Stimulated activated naive CD8-positive, alpha-beta T cell treated with anti-CD3 and anti-CD28 coated beads, Interleukin-15, Interleukin-2, amounts not matched to agents 100 U/mL and 50 U/mL, for 24 hours (primary cell): Measurements from ENCODE around the gene LY6G6C.
A peak's percentile ranks its signal among the peaks of the same experiment; 100 is the strongest.
"Not testable (repeated sequence)": the region's sequence is repeated elsewhere in the genome, so short reads cannot be mapped to it uniquely, and the experiment has no call there.

Experiments used
- ATAC-seq: fragments of 150-1000 bp; cut with Tn5 transposase; one replicate; pipeline ENCODE4 v1.10.0; 2021
- DNase-seq: peaks from one replicate; pipeline ENCODE4 v3.0.0; 2021

The LY6G6C gene

DNA sequence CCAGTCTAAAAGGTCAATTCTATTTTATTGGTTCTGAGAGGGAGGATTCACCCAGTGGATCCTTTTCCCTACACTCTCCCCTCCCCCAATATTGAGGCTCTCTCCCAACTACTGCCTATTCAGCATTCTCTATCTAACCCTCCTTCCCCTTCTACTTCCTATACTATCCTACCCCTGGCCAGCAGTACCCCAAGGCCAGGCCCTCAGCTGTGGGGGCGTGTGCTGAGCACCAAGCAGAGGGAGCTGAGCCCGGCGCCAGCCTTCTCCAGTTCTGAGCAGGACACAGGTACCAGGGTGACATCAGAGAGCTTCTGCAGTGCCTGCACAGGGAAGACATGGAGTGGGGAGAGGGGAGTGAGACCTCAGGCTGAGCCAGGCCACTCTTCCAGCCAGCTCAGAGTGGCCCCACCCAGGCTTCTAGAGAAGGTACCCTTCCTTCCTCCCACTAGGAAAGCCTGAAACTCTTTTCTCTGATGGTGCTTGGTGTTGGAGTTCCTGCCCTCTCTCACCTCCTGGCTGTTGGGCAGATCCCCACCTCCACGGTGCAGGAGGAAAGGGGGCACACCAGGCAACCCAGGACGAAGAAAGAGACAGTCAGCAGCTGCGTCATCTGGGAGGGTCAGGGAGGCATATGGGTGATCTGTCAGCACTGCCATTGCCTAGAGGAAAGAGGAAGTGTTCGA lies 5.6 kb upstream of the LY6G6C start:
- DNase-seq (peak; percentile 45), ATAC-seq (peak; percentile 51)

DNA sequence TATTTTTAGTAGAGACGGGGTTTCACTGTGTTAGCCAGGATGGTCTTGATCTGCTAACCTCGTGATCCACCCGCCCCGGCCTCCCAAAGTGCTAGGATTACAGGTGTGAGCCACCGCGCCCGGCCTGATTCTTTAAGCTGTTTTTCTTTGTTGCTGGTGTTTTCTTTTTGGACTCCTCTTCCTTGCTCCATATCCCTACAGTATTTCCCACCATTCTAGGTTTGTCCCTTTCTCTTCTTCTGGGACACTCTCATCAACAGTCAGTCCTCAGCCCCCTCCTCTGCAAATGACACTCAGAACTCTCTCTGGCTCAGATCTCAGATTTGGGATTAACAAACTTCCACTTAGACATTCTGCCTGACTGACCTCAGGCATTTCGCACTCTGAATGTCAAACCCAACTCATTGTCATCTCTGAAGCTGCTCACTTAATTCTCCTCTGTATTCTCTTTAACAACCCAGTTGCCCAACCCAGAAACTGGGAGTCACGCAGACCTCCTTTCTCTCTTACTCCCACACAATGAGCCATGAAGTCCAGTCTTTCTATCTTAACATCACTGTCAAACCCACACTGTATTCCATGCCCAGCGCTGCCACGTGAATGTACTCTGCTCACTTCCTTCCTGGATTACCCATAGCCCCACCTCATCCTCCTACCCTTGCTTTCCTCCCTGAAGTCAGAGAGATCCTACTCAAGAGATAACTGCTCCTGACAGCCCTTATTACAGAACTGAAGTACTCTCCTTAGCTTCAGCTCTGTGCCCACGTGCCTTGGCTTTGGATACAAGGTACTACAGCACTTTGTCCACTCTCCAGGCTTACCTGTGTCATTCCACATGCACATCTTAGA lies 4.2 kb upstream of the LY6G6C start:
- no peak for ATAC-seq

GRCh38 chr6:31723980-31724691 lies 2.6 kb upstream of the LY6G6C start:
- DNase-seq (no peak), ATAC-seq (no peak)

More for the DNA sequence above, 4.2 kb upstream of the LY6G6C start:
- no peak for DNase-seq

- no peak for ATAC-seq
- no peak for DNase-seq
Measured at GRCh38 chr6:31723245-31723979, 1.9 kb upstream of the LY6G6C start, which contains the start of gene MPIG6B. MPIG6B (plus strand) TSS chr6:31723373; CDS start chr6:31723384, 11 bp downstream.

DNA sequence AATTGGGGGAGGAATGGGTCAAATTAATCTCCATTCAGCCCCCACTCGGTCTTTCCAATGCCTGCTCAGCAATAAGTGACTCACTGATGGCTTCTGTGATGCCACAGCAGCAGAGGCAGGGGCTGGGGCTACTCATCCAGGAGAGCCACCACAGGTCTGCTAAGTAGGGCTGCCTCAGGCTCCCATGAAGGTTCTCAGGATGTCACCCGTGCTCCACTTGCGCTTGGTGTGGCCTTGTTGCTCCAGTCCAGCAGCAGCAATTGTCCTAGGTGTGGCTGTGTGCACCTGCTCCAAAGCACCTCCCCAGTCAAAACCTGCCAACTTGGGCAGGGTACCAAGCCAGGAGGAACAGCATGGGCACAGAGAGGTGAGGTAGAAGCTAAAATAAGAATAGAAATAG lies 627 bp upstream of the LY6G6C start:
- DNase-seq (no peak), ATAC-seq (peak; percentile 37)

DNA sequence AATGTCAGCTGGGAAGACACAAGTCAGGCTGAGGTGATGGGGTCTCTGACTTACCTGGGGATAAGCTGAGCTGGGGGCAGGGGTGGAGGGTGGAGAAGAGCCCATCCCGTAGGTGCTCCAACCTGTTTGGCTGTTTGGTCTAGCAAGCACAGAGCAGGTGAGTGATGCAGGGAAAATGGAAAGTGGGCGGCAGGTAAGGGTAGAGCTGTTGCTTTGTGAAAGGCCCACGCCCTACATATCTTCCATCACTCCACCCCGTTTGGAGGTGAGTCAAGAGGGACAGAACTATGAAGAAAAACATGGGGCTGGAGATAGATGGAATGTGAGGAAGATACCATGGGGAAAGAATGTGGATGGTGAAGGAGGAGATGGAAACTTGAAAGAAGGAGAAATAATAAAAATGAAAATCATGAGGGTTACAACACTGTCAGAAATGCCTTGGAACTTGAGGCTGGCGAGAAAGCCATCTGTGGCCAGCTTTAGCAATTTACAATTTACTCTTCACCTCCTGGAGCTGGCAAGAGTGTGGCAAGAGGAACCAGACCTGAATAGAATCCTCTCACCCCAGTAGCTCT lies 1.3 kb downstream of the LY6G6C start:
- no peak for ATAC-seq

GRCh38 chr6:31719001-31719400 lies 2.5 kb downstream of the LY6G6C start:
- ATAC-seq (no peak), DNase-seq (no peak)

More for the DNA sequence above, 1.3 kb downstream of the LY6G6C start:
- no peak for DNase-seq

DNA sequence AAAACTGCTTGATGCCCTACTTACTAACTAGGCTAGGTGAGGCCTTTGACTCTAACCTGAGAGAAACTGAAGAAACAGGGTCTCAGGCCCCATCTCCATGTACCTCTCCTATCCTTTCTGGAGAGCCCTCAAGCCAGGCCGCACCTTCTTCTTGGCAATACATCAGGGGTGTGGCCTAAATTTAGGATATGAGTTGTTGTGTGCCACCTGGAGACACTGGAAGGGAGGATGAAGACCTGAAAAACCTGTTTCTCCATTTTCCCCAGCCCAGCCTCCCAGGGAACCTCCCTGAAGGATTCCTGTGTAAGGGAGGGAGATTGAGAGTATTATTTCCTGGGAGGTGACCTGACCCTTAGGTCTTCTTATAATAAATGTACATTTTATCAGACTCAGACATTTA lies 3.3 kb downstream of the LY6G6C start:
- ATAC-seq = no peak

GRCh38 chr6:31717499-31718222 lies 3.9 kb downstream of the LY6G6C start:
- ATAC-seq (no peak), DNase-seq (no peak)

More for the DNA sequence above, 3.3 kb downstream of the LY6G6C start:
- no peak for DNase-seq

DNA sequence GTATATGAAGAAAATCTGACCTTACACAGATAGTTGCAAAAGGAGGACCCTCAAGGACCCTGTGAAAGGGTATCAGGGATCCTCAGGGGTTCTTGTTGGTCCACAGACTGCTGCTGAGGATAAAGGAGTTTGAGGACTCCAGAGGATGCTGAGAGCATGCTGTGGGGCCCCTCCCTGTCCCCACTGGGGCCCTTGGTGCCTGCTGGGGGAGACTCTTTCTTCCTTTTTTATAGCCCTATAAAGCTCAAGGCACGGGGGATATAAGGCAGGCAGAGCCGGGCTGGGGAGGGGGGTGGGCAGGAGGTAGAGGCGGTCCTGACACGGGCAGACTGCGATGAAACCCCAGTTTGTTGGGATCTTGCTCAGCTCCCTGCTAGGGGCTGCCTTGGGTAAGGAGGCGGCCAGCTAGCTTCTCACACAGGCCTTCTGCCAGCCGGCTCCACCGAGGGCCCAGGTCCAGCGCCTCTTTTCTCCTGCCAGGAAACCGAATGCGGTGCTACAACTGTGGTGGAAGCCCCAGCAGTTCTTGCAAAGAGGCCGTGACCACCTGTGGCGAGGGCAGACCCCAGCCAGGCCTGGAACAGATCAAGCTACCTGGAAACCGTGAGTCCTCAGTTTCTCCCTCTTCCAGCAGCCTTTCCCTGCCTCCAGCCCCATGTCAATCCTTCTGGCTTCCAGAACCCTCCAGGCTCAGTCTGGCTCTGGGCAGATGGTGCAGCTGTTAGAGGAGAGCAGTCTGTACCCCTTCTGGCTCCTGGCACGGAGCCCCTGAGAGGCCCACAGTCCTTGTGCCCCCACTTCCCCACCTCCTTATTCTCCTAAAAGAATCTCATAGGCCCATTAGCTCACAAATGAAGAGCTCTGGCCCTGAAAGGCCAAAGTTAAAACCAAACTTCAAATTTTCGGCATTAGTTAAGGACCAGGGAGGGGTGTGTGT lies 6.3 kb downstream of the LY6G6C start, which contains the start of gene LY6G6D:
LY6G6D (plus strand) TSS at position 327 of the 937 bp plus-strand sequence; CDS start at position 335, 8 bp downstream.
- DNase-seq = no peak

DNA sequence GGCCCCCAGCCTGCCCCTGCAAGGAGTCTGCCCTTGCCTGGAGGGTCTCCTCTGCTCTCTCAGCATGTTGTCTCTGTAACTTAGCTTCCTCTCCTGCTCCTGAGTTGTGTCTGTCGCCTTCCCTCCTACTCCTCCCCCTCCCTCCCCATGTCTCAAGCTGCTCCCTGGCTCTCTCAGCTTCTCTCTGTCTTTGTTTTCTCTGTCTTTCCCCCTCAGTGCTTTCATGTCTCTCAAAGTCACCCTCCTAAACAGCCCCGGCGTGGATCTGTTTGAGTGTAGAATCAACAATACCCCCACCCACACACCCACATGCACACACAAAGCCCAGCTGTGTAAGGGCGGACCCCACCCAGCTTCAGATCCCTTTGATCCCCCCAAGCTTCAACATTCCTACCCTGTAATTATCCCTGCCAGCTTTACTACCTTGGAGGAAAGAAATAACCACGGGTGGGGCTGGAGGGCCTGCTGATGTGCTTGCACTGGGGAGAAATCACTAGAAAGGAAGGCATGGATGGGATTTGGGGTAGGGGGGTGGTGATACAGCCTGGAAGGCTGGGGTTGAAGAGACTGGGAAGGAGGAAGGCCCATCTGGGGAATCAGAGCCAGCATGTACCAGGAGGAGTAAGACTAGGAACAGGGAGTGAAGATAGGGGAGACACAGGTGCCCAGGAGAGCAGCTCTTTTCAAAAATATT lies 7.4 kb downstream of the LY6G6C start:
- ATAC-seq (no peak), DNase-seq (no peak)

More for the DNA sequence above, 6.3 kb downstream of the LY6G6C start, which contains the start of gene LY6G6D:
- ATAC-seq = no peak

- no peak for ATAC-seq
- DNase-seq = no peak
Measured at GRCh38 chr6:31713465-31713864, 8.1 kb downstream of the LY6G6C start.

DNA sequence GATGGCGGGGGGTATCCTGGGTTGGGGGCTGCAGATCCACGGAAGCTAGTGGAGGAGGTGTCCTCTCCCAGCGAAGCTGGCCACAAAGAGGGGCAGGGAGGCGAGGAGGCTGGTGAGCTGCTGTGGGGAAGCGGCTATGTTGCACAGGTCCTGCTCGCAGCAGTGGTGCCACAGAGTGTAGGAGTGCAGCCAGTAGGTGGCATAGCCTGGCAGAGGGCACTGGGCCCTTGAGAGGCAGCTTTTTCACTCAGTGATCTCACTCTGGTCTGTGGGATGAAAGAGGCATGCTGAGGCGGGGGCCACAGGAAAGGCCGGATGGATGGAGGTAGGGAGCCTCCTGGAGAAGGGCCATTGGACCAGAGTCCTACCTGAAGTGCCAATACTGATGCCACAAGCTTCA lies 9.2 kb downstream of the LY6G6C start:
- no peak for DNase-seq
- no peak for ATAC-seq

DNA sequence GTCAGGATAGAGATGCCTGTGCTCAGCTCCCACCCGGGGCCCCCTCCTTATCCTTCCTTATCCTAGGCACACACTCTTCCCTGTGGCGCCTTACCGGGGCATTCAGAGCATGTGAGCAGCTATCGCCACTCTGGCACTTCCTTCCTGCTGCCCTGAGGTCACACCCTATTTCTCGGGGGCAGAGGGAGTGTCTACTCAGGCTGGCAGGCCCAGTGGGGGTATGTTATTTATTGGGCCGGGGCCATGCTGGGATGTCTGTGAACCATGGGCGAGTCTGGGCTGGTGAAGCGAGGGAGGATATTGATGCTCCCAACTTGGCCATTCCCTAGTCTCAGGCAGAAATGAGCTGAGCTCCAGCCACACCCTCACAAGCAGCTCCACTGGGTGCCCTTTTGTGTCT lies 10.3 kb downstream of the LY6G6C start:
- DNase-seq (no peak), ATAC-seq (no peak)

- no peak for DNase-seq
- ATAC-seq = no peak
Measured at GRCh38 chr6:31710523-31711219, 10.9 kb downstream of the LY6G6C start.

DNA sequence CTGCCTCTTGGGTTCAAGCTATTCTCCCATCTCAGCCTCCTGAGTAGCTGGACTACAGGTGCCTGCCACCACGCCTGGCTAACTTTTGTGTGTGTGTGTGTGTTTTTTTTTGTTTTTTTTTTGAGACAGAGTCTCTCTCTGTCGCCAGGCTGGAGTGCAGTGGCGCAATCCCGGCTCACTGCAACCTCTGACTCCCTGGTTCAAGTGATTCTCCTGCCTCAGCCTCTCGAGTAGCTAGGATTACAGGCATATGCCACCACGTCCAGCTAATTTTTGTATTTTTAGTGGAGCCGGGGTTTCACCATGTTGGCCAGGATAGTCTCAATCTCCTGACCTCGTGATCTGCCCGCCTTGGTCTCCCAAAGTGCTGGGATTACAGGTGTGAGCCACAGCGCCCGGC lies 12.4 kb downstream of the LY6G6C start:
- not testable (repeated sequence) for DNase-seq, ATAC-seq

DNA sequence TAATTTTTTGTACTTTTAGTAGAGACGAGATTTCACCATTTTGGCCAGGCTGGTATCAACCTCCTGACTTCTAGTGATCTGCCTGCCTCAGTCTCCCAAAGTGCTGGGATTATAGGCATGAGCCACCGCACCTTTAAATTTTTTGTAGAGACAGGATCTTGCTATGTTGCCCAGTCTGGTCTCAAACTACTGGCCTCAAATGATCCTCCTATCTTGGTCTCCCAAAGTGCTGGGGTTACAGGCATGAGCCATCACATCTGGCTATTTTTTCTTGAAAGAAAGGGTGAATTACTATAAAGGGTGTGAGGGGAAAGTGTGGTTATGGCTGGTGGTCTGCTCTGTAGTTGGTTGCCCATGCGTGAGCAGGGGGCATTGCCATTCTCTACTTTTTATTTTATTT lies 13.3 kb downstream of the LY6G6C start:
- no peak for ATAC-seq
- no peak for DNase-seq

GRCh38 chr6:31707701-31708100 lies 13.8 kb downstream of the LY6G6C start:
- DNase-seq (no peak), ATAC-seq (no peak)
